Measurements from ENCODE around the gene RFX2. TPM values are rescaled to one million over a fixed set of nuclear protein-coding genes. Genes with fewer than 3 reads are reported as not detected.

RFX2 gene
- total RNA-seq, 2 donors from 2014 or later, result 14.0 to 14.8 TPM

DNA sequence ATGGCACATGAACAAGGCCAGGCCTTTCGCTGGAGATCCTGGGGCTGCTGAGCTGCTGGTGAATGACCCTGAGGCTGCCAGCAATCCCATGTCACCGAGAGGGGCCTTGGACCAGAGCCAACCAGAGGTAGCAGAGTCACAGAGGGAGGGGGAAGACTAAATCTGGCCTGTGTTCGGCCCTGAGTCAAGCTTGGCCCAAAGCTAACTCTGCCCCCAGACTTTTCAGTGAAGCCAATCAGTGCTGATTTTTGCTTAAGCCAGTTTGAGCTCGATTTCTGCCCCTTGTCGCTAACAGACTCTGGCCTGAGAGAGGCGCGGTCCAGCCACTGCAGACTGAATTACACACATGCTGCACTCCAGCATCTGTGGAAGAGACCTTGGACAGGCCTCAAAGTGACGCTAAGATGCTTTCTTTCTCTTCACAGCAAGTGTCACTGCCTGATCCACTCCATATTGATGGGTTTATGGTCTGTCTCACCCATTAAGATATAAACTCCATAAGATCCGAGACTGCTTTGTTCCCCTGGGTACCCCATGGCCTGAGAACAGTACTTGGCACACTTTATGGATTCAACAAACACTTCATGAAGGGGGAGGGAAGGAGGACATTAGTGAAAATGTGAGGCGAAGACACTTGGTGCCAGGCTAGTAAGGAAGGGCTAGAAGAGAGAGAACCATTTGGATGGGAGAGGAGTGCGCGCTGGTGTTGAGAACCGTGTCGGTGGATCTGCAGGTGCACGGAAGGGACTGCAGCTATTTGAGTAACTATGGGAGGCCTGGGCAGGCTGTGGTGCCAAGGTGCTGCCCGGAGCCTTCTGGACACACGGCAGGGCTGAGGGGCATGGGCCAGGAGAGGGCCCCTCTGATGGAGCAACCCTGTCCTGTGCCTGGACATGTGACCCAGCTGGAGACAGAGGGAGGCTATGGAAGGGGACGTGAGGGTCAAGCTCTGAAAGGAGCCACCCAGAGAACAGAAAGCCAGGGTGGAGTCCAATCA is 150.0 kb downstream of the RFX2 start:
- no peaks in the 10 kb centered on the region for H3K36me3 ChIP-seq (replicated peaks in 1 of 2; ENCODE audit: insufficient read depth in 1 of 2, low read depth in 2 of 2)
- H3K27me3 ChIP-seq, result no peaks in the 10 kb centered on the region
- no peak overlapping the region for H3K4me3 ChIP-seq
- peak overlapping the region; percentile 79 to 95 (median 82) for H3K27ac ChIP-seq
- ATAC-seq, result no peak
- peak; percentile 57 to 86 (median 78) for DNase-seq
- intact Hi-C loops (cut with DNase I), result no loop called here
- H3K9me3 ChIP-seq, result no peaks in the 10 kb centered on the region
- no peak for TF ChIP-seq POLR2A (IDR thresholded peaks at IDR 0.05)
- TF ChIP-seq, protein P1, sequence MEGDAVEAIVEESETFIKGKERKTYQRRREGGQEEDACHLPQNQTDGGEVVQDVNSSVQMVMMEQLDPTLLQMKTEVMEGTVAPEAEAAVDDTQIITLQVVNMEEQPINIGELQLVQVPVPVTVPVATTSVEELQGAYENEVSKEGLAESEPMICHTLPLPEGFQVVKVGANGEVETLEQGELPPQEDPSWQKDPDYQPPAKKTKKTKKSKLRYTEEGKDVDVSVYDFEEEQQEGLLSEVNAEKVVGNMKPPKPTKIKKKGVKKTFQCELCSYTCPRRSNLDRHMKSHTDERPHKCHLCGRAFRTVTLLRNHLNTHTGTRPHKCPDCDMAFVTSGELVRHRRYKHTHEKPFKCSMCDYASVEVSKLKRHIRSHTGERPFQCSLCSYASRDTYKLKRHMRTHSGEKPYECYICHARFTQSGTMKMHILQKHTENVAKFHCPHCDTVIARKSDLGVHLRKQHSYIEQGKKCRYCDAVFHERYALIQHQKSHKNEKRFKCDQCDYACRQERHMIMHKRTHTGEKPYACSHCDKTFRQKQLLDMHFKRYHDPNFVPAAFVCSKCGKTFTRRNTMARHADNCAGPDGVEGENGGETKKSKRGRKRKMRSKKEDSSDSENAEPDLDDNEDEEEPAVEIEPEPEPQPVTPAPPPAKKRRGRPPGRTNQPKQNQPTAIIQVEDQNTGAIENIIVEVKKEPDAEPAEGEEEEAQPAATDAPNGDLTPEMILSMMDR (IDR thresholded peaks at IDR 0.05), result no peak
- peaks cover 92% of the 10 kb centered on the region for H3K4me1 ChIP-seq
- WGBS, 2 donors, result 53 to 65% methylated on average over 13 to 18 of the region's 18 CpGs

DNA sequence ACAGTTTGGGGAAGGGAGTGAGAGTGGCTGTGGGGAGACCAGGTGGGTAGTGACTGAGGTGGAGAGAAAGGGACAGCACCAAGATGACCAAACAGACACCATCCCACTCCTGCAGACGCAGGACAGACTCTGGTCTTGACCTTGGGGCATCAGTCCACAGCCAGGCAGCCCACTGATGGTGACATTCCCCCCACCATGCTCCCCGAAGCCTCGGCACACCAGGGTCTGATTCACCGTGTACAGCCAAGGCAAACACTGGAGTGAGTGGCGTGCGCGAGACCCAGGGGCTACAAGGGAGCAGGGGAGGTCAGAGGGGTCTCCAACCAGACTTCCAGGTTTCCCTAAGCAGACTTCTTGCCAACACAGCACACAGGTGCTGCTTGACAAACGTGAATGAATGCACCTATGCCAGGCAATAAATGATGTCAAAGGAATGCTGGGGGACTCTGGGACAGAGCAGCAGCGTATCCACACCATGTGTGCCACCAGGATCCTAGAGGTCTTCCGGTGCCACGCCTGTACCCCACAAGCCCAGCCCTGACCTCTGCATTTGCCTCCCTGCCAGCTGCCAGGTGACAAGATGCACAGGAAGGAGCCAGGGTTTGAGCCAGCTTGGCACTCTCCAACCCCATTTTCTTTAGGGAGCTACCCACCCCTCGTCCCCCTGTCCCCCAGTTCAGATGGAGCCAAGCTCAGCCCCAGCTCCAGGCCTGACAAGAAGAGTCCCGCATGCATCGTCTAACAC is 150.9 kb downstream of the RFX2 start:
- intact Hi-C loops (cut with DNase I), result no loop called here
- TF ChIP-seq, protein P1 (IDR thresholded peaks at IDR 0.05), result no peak
- TF ChIP-seq POLR2A (IDR thresholded peaks at IDR 0.05), result no peak
- no peak for DNase-seq
- Histone ChIP-seq H3K9me3 (no peaks in the 10 kb centered on the region), H3K27ac (peak overlapping the region; percentile 79 to 95 (median 82)), H3K4me1 (peaks cover 96% of the 10 kb centered on the region), H3K4me3 (no peak overlapping the region), H3K36me3 (replicated peaks in 1 of 2; ENCODE audit: insufficient read depth in 1 of 2, low read depth in 2 of 2) (no peaks in the 10 kb centered on the region), H3K27me3 (no peaks in the 10 kb centered on the region)
- ATAC-seq, result no peak
- WGBS, 2 donors, result 52 to 59% methylated on average over 10 to 14 of the region's 14 CpGs

DNA sequence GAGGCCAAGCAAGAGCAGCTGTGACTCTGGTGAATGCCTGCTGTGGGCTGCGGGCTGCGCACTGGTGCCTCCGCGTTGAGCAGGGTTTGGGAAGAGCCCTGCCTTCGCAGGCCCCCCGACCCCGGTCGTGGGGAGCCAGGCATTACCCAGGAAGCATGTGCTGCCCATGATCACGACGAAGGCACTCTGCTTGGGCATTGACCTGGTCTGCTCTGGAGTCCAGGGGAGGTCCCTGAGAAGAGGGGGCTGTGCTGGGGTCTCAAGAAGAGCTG is 151.5 kb downstream of the RFX2 start:
- no peaks in the 10 kb centered on the region for H3K36me3 ChIP-seq (replicated peaks in 1 of 2; ENCODE audit: insufficient read depth in 1 of 2, low read depth in 2 of 2)
- 86 to 91% methylated on average over 2 to 10 of the region's 10 CpGs for WGBS, 2 donors
- no peak overlapping the region for H3K4me3 ChIP-seq
- no peaks in the 10 kb centered on the region for H3K9me3 ChIP-seq
- no peak for DNase-seq
- peak overlapping the region in 2 of 4 donors; percentile 81 to 84 for H3K27ac ChIP-seq
- no peaks in the 10 kb centered on the region for H3K27me3 ChIP-seq
- no peak for TF ChIP-seq POLR2A (IDR thresholded peaks at IDR 0.05)
- TF ChIP-seq, protein P1 (IDR thresholded peaks at IDR 0.05), result no peak
- intact Hi-C loops (cut with DNase I), result no loop called here
- no peak for ATAC-seq
- peaks cover 97% of the 10 kb centered on the region for H3K4me1 ChIP-seq

GRCh38 chr19:5958074-5958850 is 152.0 kb downstream of the RFX2 start:
- Histone ChIP-seq H3K4me3 (no peak overlapping the region), H3K9me3 (no peaks in the 10 kb centered on the region), H3K4me1 (peaks cover 97% of the 10 kb centered on the region), H3K27ac (peak overlapping the region in 2 of 4 donors; percentile 17 to 84), H3K36me3 (replicated peaks in 1 of 2; ENCODE audit: insufficient read depth in 1 of 2, low read depth in 2 of 2) (no peaks in the 10 kb centered on the region), H3K27me3 (no peaks in the 10 kb centered on the region)
- DNase-seq, result peak in 1 of 4 donors; percentile 24
- ATAC-seq, result no peak
- intact Hi-C loops (cut with DNase I), result no loop called here
- 79 to 88% methylated on average over 13 to 21 of the region's 21 CpGs for whole genome bisulfite sequencing, 2 donors
- TF ChIP-seq POLR2A (IDR thresholded peaks at IDR 0.05), result no peak
- TF ChIP-seq, protein P1 (IDR thresholded peaks at IDR 0.05), result no peak

Data from body of pancreas (tissue), 4 donors.